PFSK-1 (cell line): ENCODE measurements around the gene TTYH1.

Source experiments
- SIN3A ChIP-seq: IDR thresholded peaks from 2 replicates; pipeline ENCODE4 v1.6.1; 2012; ENCODE audit warnings: mild to moderate bottlenecking, low read length, moderate library complexity, borderline replicate concordance; ENCODE audit not compliant: insufficient read depth
- TF ChIP-seq, protein P1 (sequence below), 2 experiments: IDR thresholded peaks; 2 replicates each; pipeline versions ENCODE4 v1.6.1 to v1.8.0; 2011 to 2012; ENCODE audit warnings: low read depth in 2 of 2, low read length in 2 of 2, control low read depth in 1 of 2, inconsistent platforms in 1 of 2, mild to moderate bottlenecking in 1 of 2, moderate library complexity in 1 of 2; ENCODE audit not compliant: insufficient read depth in 1 of 2

DNA sequence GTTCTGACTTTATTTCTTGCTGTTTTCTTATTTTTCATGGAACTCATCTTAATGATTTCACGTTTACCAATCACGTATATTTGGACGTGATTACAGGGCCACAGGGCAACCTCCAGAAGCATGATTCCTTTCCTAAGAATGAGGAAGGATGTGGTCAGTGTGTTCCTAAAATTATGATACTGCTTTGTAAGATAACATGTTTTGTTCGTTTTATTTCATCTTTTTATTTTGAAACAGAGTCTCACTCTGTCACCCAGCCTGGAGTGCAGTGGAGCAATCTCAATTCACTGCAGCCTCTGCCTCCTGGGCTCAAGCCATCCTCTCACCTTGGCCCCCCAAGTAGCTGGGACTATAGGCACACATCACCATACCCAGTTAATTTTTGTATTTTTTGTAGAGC is 25.7 kb upstream of the TTYH1 start:
- TF ChIP-seq, protein P1, sequence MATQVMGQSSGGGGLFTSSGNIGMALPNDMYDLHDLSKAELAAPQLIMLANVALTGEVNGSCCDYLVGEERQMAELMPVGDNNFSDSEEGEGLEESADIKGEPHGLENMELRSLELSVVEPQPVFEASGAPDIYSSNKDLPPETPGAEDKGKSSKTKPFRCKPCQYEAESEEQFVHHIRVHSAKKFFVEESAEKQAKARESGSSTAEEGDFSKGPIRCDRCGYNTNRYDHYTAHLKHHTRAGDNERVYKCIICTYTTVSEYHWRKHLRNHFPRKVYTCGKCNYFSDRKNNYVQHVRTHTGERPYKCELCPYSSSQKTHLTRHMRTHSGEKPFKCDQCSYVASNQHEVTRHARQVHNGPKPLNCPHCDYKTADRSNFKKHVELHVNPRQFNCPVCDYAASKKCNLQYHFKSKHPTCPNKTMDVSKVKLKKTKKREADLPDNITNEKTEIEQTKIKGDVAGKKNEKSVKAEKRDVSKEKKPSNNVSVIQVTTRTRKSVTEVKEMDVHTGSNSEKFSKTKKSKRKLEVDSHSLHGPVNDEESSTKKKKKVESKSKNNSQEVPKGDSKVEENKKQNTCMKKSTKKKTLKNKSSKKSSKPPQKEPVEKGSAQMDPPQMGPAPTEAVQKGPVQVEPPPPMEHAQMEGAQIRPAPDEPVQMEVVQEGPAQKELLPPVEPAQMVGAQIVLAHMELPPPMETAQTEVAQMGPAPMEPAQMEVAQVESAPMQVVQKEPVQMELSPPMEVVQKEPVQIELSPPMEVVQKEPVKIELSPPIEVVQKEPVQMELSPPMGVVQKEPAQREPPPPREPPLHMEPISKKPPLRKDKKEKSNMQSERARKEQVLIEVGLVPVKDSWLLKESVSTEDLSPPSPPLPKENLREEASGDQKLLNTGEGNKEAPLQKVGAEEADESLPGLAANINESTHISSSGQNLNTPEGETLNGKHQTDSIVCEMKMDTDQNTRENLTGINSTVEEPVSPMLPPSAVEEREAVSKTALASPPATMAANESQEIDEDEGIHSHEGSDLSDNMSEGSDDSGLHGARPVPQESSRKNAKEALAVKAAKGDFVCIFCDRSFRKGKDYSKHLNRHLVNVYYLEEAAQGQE (IDR thresholded peaks at IDR 0.05; ENCODE audit: insufficient read depth in 1 of 2, low read depth in 2 of 2, low read length in 2 of 2) = no peak
- TF ChIP-seq SIN3A = no peak
